ENCODE results near the gene ARFRP1.

The ARFRP1 gene, protein sequence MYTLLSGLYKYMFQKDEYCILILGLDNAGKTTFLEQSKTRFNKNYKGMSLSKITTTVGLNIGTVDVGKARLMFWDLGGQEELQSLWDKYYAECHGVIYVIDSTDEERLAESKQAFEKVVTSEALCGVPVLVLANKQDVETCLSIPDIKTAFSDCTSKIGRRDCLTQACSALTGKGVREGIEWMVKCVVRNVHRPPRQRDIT

DNA sequence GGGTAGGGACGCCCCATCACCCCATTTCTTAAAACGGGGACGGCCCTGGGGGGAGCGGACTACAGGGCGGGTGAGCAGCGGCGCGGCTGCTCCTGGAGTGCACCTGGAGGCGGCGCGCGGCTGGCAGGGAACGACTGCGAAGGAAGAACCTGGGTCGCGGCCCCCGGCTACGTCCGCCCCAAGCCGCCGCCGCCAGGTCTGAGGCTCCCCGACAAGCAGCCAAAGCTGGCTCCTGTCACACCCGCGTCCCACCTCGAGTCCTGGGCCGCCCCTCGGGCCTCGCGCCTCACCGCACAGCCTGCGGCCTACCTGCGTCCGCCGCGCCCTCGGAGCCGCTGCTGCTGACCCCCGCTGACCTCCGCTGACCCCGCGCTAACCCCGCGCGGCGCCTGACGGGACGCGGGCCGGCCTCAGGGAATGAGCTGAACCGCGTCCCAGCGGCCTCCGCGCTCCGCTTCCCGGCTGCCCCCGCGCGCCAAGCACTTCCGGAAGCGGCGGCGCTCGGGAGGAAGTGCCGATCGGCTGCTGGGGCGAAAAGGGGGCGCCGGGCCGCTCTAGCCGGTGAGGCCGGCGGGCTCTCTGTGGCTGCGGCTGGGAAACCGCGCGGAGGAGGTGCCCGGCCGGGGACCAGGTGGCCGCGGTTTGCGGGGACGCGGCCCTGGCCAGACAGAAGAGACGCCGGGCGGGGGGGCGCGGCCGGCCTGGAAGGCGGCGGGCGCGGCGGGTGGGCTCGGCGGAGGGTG is at the start of gene ARFRP1, which contains the start of gene ZGPAT:
ARFRP1 (minus strand) TSS at position 419 of the 743 bp plus-strand sequence. CDS start 885 bp downstream, outside the sequence.
ZGPAT (plus strand) TSS at position 482 of the 743 bp plus-strand sequence. CDS start 542 bp downstream, outside the sequence.
- DNase-seq, result peak; percentile 93

- no peak for DNase-seq
Measured at GRCh38 chr20:63756648-63756991, 48.8 kb upstream of the ARFRP1 start.

DNA sequence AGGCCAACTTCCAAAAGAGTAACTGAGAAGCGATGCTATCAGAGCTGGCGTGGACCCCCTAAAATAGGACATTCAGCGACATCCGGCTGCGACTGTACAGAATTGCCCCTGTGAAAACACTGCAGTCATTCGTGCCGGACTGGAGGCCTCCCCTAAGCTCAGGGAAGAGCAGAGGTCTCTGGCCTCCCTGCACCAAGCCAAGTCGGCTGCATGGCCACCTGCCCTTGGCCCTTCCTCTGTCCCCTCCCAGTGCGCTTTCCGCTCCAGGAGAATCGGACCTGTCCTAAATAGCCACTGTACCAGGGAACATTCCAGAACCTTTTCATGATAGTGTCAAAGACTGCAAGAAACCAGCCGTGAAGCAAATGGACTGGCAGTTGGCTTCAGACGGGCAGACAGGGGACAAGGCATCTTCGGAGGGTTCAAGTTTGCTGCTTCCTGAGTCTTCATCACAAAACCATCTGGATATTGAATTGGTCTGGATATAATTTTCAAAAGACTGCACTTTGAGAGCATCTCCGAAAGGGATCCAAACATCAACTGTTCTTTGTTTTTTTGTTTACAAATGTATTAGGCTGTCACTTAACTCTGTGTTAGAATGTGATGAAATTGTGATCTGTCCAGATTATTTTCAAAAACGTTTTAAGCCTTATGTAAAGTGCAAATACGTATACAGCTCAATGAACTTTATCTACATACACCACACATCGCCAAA is 48.3 kb upstream of the ARFRP1 start:
- DNase-seq, result no peak

DNA sequence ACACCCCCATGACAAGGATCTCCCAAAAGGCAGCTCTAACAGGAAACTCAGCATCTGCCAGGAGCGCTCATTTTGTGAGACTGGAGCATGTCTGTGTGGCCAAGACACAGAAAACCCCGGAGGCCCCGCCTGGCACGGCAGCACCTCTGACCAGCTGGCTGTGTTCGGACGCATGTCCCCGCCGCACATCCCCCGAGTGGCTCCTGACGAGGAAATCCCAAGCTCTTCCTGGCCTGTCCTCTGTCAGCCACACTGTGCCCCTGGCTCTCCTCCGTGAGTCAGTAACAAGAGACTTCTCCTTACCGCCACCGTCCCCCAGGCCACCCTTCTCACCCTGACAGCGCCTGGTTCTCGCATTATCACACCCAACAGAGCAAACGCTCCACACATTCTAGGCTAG is 46.2 kb upstream of the ARFRP1 start:
- DNase-seq, result no peak

- DNase-seq, result no peak
Measured at GRCh38 chr20:63753381-63753780, 45.6 kb upstream of the ARFRP1 start.

- DNase-seq, result no peak
Measured at GRCh38 chr20:63752411-63753101, 44.8 kb upstream of the ARFRP1 start.

GRCh38 chr20:63751471-63752271 is 43.9 kb upstream of the ARFRP1 start:
- no peak for DNase-seq

- no peak for DNase-seq
Measured at GRCh38 chr20:63750807-63751470, 43.2 kb upstream of the ARFRP1 start.

DNA sequence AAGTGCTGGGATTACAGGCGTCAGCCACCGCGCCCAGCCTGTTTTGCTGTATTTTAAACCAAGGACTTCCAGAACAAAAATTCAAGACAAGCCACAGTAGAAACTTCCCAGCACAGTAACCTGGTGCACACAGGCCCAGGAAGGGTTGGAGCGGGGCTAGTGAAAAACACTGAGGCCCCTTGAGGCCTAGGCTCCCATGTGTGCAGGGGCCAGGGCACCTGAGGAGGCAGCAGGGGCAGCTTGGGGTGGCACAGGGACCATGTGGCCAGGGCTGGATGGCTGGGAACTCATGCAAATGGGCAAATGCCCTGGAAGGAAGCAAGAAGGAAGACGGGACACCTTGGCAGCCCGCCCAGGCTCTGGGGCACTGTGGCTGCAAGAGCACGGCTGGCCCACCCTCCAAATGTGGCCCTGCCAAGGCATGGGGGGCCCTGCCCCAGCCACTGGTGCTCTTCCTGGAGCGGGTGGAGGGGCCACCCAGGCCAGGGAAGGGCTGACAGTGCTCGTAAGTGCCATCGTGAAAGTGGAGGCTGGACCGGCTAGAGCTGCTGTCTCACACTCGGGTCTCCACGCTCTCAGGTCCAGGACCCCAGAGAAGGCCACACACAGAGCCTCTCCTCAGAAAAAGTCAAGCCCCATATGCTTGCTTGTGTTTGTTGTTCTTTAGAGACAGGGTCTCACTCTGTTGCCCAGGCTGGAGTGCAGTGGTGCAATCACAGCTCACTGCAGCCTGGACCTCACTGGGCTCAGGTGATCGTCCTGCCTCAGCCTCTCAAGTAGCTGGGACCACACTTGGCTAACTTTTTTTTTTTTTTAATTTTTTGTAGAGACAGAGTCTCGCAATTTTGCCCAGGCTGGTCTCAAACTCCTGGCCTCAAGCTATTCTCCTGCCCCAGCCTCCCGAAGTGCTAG is 42.1 kb upstream of the ARFRP1 start:
- no peak for DNase-seq

DNA sequence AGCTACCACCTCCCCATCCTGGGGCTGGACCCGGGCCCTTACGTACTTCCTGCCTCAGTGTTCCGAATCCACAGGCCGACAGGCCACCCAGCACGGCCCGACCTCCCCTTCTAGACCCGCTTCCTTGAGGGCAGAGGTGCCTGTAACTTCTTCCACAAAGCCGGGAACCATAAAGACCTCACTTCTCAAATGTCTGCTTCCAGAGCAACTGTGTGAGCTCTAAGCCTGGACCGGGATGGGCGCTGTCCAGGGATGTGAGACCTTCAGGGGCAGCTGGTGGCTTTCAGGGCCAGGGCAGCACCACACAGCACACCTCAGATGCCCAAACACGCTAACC is 41.1 kb upstream of the ARFRP1 start:
- DNase-seq, result no peak

DNA sequence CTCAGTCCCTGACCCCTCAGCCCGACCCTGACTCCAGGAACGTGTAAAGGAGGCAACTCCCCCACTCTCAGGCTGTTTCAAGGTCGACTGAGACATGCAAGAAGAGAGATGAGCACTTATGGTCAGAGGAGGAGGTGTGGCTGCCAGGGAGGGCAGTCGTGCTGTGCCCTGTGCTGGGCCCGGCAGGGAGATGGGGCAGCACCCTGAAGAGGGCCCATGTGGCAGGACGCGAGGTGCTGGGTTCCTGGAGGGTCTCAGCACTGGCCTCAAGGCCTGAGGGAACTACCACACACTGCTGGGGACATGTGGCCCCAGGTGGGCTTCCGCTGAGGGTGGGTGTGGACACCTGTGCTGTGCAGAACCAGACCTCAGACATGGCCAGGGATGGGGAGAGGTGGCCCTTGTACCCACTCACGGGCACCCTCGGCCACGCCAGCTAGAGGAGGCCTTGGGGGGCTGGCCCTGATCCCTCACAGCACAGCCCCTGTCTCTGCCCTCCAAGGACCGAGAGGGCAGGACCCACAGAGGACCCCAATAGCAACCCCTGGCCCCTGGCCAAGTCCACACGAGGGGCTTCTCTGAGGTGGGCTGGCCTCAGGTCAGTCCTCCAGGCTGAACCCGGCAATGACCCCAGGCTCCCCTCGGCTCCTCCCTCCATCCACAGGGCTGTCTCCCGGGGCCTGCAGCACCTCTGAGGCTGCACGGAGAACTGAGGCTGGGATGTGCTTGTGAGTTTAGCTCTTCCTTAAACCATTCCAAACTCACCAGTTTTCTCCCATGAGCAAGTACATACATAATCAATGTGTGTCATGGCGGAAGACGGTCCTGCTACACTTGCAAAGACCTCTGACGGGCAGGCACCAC is 40.5 kb upstream of the ARFRP1 start:
- no peak for DNase-seq

DNA sequence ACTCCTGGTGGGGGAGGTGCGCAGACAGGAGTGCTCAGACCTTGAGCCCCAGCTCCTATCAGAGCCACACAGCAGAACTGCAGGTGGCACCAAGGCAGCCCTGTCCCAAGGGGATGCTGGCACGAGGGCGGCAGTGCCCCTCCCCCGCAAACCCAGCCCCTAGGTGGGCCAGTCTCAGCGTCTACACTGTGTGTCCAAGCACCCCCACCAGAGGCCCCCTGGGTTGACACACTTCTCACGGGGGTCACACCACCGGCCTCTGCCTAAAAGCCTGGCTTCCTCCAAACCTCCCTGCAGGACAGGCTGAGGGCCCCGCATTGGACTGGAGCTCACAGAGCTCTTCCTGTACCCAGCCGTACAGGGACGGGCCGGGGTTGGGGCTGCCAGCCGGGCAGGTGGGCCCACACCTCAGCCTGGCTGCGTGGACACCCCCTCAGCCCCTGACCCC is 39.9 kb upstream of the ARFRP1 start:
- DNase-seq, result no peak

GRCh38 chr20:63746751-63747315 is 39.1 kb upstream of the ARFRP1 start:
- DNase-seq, result no peak

- DNase-seq, result no peak
Measured at GRCh38 chr20:63745961-63746731, 38.4 kb upstream of the ARFRP1 start.

- no peak for DNase-seq
Measured at GRCh38 chr20:63745424-63745805, 37.6 kb upstream of the ARFRP1 start.

DNA sequence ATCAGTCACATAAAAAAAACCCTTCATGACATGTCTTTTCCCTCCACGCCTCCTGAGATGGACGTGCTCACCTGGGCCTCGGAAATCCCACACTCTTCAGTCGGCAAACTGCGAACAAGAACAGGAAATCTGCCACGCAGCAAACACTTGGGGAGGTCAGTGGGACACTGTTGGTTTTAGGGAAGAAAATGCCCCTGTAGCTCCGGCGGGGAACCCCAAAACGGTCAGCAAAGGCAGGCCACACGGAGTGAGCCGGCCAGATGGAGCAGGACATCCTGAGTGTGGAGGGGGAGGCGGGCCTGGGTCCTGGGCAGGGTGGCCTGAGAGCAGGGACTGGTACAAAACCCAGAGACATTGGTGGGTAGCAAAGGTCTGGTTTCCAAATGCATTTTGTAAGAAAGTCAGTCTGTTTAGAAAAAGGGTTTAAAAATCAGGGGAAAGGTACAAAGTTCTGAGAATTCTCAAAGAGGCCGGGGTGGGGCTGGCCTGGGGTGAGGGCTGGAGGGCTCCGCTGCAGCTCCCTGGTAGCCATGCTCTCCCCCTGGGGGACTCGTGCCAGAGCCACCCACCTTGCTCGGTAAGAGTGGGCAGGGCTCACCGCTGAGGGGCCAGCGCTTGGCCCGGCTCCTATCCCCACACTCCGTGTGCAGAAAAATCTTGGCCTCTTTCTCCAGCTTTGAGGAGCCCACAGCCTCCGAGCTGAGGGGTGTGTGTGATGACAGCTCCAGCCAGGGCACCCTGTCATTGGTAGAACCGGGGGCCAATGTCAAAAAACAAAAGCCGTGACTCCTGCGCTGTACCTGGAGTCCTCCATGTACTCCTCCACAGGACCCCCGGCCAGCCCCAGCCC is 37.0 kb upstream of the ARFRP1 start:
- DNase-seq, result no peak

- no peak for DNase-seq
Measured at GRCh38 chr20:63744158-63744557, 36.4 kb upstream of the ARFRP1 start.
